Epithelial cell of esophagus (primary cell): ENCODE data around the gene RASGRF2.

Experiments
- DNase-seq: peaks from one replicate; pipeline ENCODE4 v3.0.0; 2010; ENCODE audit warnings: low read depth
- H3K4me3 ChIP-seq: 2 replicates; pipeline ENCODE4 v1.5.1; 2011; ENCODE audit warnings: mild to moderate bottlenecking, low read length, control low read depth
- CTCF ChIP-seq: IDR thresholded peaks from 2 replicates; pipeline ENCODE4 v1.5.1; 2011; ENCODE audit warnings: low read depth, mild to moderate bottlenecking, low read length, control low read depth, inconsistent platforms; ENCODE audit not compliant: insufficient read depth; ENCODE audit errors: missing control alignments

The RASGRF2 gene

GRCh38 chr5:81233080-81233634 lies 273.0 kb downstream of the RASGRF2 start, which contains the start of gene CKMT2:
Gene CKMT2 (plus strand): TSS chr5:81233322. CDS start chr5:81251133, 17,811 bp downstream.
- peak; percentile 49 for DNase-seq
- no peak within 1 kb of the TSS for H3K4me3 ChIP-seq
- TF ChIP-seq CTCF = no peak

- no peak for TF ChIP-seq CTCF
- DNase-seq = no peak
- H3K4me3 ChIP-seq = no peak overlapping the region
Measured at GRCh38 chr5:81234299-81234698, 274.1 kb downstream of the RASGRF2 start.

GRCh38 chr5:81234801-81235200 lies 274.6 kb downstream of the RASGRF2 start:
- no peak for TF ChIP-seq CTCF
- DNase-seq = no peak
- no peak overlapping the region for H3K4me3 ChIP-seq

- H3K4me3 ChIP-seq = no peak overlapping the region
- DNase-seq = no peak
- TF ChIP-seq CTCF = no peak
Measured at GRCh38 chr5:81235287-81236072, 275.3 kb downstream of the RASGRF2 start.

- TF ChIP-seq CTCF = no peak
- DNase-seq = no peak
- H3K4me3 ChIP-seq = no peak overlapping the region
Measured at GRCh38 chr5:81238460-81238859, 278.3 kb downstream of the RASGRF2 start.

- TF ChIP-seq CTCF = no peak
- DNase-seq = peak; percentile 4
- no peak overlapping the region for H3K4me3 ChIP-seq
Measured at GRCh38 chr5:81239613-81240012, 279.4 kb downstream of the RASGRF2 start.
